Neural cell (in vitro differentiated cells): Measurements from ENCODE around the gene MYPOP. TPM values are rescaled to one million over a fixed set of nuclear protein-coding genes. Genes with fewer than 3 reads are reported as not detected.

Experiments
- H2AFZ ChIP-seq: fragments of 200-600, 300-800 bp; sonication (generic), shearing (Covaris generic); 2 replicates; pipeline ENCODE4 v1.6.0; 2014; ENCODE audit warnings: low read depth, mild to moderate bottlenecking, antibody characterized with exemption, low read length, moderate library complexity
- H3F3A ChIP-seq: fragments of 200-600 bp; shearing (Covaris generic); 2 replicates; pipeline ENCODE4 v1.6.1; 2016; ENCODE audit warnings: mild to moderate bottlenecking, moderate library complexity, mixed read lengths, antibody characterized with exemption, low read length; ENCODE audit not compliant: insufficient read depth, poor library complexity, severe bottlenecking
- H3K27ac ChIP-seq: fragments of 200-600, 300-800 bp; sonication (generic), shearing (Covaris generic); 2 replicates; pipeline ENCODE4 v1.5.1; 2014; ENCODE audit warnings: mild to moderate bottlenecking, low read length, moderate library complexity
- H3K27me3 ChIP-seq: fragments of 300-800, 200-600 bp; sonication (generic), shearing (Covaris generic); 2 replicates; pipeline ENCODE4 v1.6.0; 2014; ENCODE audit warnings: mild to moderate bottlenecking, low read depth, low read length, moderate library complexity; ENCODE audit not compliant: insufficient read depth
- H3K36me3 ChIP-seq: fragments of 300-800, 200-600 bp; sonication (generic), shearing (Covaris generic); 2 replicates; pipeline ENCODE4 v1.5.1; 2014; ENCODE audit warnings: mild to moderate bottlenecking, antibody characterized with exemption, low read length, moderate library complexity; ENCODE audit not compliant: insufficient read depth
- H3K4me2 ChIP-seq: fragments of 300-800, 200-600 bp; sonication (generic), shearing (Covaris generic); 2 replicates; pipeline ENCODE4 v1.6.0; 2014; ENCODE audit warnings: mild to moderate bottlenecking, low read length
- H3K4me3 ChIP-seq: fragments of 300-800, 200-600 bp; sonication (generic), shearing (Covaris generic); 2 replicates; pipeline ENCODE4 v1.5.1; 2014; ENCODE audit warnings: mild to moderate bottlenecking, low read length, moderate library complexity
- H3K79me2 ChIP-seq: fragments of 200-600 bp; shearing (Covaris generic); replicated peaks from 2 replicates; pipeline ENCODE4 v1.6.0; 2014; ENCODE audit warnings: mild to moderate bottlenecking, low read length, moderate library complexity; ENCODE audit not compliant: insufficient read depth
- H3K9ac ChIP-seq: fragments of 300-800, 200-600 bp; sonication (generic), shearing (Covaris generic); 2 replicates; pipeline ENCODE4 v1.6.1; 2016; ENCODE audit warnings: mild to moderate bottlenecking, low read length, mixed read lengths
- H3K9me2 ChIP-seq: fragments of 200-600 bp; shearing (Covaris generic); 2 replicates; pipeline ENCODE4 v1.6.1; 2016; ENCODE audit warnings: mild to moderate bottlenecking, low read length, mixed read lengths; ENCODE audit not compliant: insufficient read depth
- H3K9me3 ChIP-seq: fragments of 200-600, 300-800 bp; sonication (generic), shearing (Covaris generic); 2 replicates; pipeline ENCODE4 v1.6.1; 2016; ENCODE audit warnings: mild to moderate bottlenecking, mixed run types, low read length, moderate library complexity, mixed read lengths
- H4K20me1 ChIP-seq: fragments of 200-600 bp; shearing (Covaris generic); 2 replicates; pipeline ENCODE4 v1.6.1; 2016; ENCODE audit warnings: mild to moderate bottlenecking, mixed run types; ENCODE audit not compliant: insufficient read depth
- CTCF ChIP-seq: fragments of 450-650 bp; IDR thresholded peaks from 2 replicates; pipeline ENCODE4 v1.5.1; 2014; ENCODE audit warnings: antibody characterized with exemption, mild to moderate bottlenecking, moderate library complexity; ENCODE audit not compliant: poor library complexity, severe bottlenecking
- EP300 ChIP-seq: fragments of 450-650 bp; conservative IDR thresholded peaks from 2 replicates; pipeline ENCODE4 v1.6.1; 2014; ENCODE audit warnings: antibody characterized with exemption, mild to moderate bottlenecking, moderate library complexity; ENCODE audit not compliant: poor library complexity, severe bottlenecking
- EZH2 ChIP-seq: fragments of 200-600, 300-800 bp; shearing (Covaris generic), sonication (generic); IDR thresholded peaks from 2 replicates; pipeline ENCODE4 v1.6.1; 2014; ENCODE audit warnings: antibody characterized with exemption, low read length, borderline replicate concordance, mild to moderate bottlenecking; ENCODE audit not compliant: insufficient read depth, poor library complexity, severe bottlenecking
- MXI1 ChIP-seq: fragments of 450-650 bp; conservative IDR thresholded peaks from 2 replicates; pipeline ENCODE4 v1.6.1; 2014; ENCODE audit warnings: antibody characterized with exemption, mild to moderate bottlenecking; ENCODE audit not compliant: poor library complexity, severe bottlenecking
- POLR2AphosphoS5 ChIP-seq: IDR thresholded peaks from 2 replicates; pipeline ENCODE4 v1.6.1; 2012
- RAD21 ChIP-seq: fragments of 450-650 bp; conservative IDR thresholded peaks from 2 replicates; pipeline ENCODE4 v1.6.1; 2014; ENCODE audit warnings: antibody characterized with exemption, mild to moderate bottlenecking, moderate library complexity
- REST ChIP-seq: IDR thresholded peaks from 2 replicates; pipeline ENCODE4 v1.6.1; 2012; ENCODE audit warnings: borderline replicate concordance
- SMC3 ChIP-seq: fragments of 450-650 bp; conservative IDR thresholded peaks from 2 replicates; pipeline ENCODE4 v1.6.1; 2014; ENCODE audit warnings: antibody characterized with exemption, mild to moderate bottlenecking, moderate library complexity; ENCODE audit not compliant: poor library complexity
- TAF1 ChIP-seq: IDR thresholded peaks from 2 replicates; pipeline ENCODE4 v1.6.1; 2012; ENCODE audit warnings: low read depth
- polyA plus RNA-seq: library from polyadenylated mRNA; depleted of rRNA; stranded (reverse); fragments of >200 nt; gene quantifications from 2 replicates; pipeline ENCODE4 v1.2.3, GENCODE V29; 2014

The MYPOP gene
- polyA plus RNA-seq, 1 donor from 2014 or later: 0.90 TPM

- no peak overlapping the region for H3K9ac ChIP-seq
- H3K4me2 ChIP-seq: no peak overlapping the region
- H3K27me3 ChIP-seq: no peaks in the 10 kb centered on the region
- no peaks in the 10 kb centered on the region for H3K9me2 ChIP-seq
- no peak for TF ChIP-seq SMC3
- TF ChIP-seq EP300: no peak
- no peak for TF ChIP-seq MXI1
- no peak for TF ChIP-seq POLR2AphosphoS5
- no peak for TF ChIP-seq TAF1
- TF ChIP-seq RAD21: no peak
- no peak for TF ChIP-seq EZH2
- TF ChIP-seq REST: no peak
- no peak for TF ChIP-seq CTCF
- H3K79me2 ChIP-seq: no peaks in the 10 kb centered on the region
- no peak overlapping the region for H3K27ac ChIP-seq
- peaks cover 6% of the 10 kb centered on the region for H3K36me3 ChIP-seq
- H2AFZ ChIP-seq: no peak overlapping the region
- no peak overlapping the region for H3K4me3 ChIP-seq
- no peaks in the 10 kb centered on the region for H3K9me3 ChIP-seq
- no peaks in the 10 kb centered on the region for H4K20me1 ChIP-seq
- H3F3A ChIP-seq: no peaks in the 10 kb centered on the region
Measured at GRCh38 chr19:45854167-45854778, 48.1 kb downstream of the MYPOP start.

- H3K36me3 ChIP-seq: peaks cover 6% of the 10 kb centered on the region
- H3F3A ChIP-seq: no peaks in the 10 kb centered on the region
- H2AFZ ChIP-seq: no peak overlapping the region
- H3K9ac ChIP-seq: no peak overlapping the region
- H3K27me3 ChIP-seq: no peaks in the 10 kb centered on the region
- no peaks in the 10 kb centered on the region for H3K9me3 ChIP-seq
- H3K4me3 ChIP-seq: no peak overlapping the region
- no peak overlapping the region for H3K27ac ChIP-seq
- H3K79me2 ChIP-seq: no peaks in the 10 kb centered on the region
- H4K20me1 ChIP-seq: no peaks in the 10 kb centered on the region
- no peak overlapping the region for H3K4me2 ChIP-seq
- no peak for TF ChIP-seq REST
- no peak for TF ChIP-seq SMC3
- TF ChIP-seq CTCF: no peak
- TF ChIP-seq EZH2: no peak
- no peak for TF ChIP-seq EP300
- TF ChIP-seq TAF1: no peak
- no peak for TF ChIP-seq POLR2AphosphoS5
- no peak for TF ChIP-seq RAD21
- no peak for TF ChIP-seq MXI1
- H3K9me2 ChIP-seq: no peaks in the 10 kb centered on the region
Measured at GRCh38 chr19:45852983-45853382, 49.4 kb downstream of the MYPOP start.
